Peyer's patch (tissue), 4 donors: ENCODE data around the gene KCP. TPM values are rescaled to one million over a fixed set of nuclear protein-coding genes. Genes with fewer than 3 reads are reported as not detected.

Source experiments
- DNase-seq, 3 donors: peaks; one replicate each; pipeline ENCODE4 v3.0.0-alpha.2; 2017 to 2019
- H3K27ac ChIP-seq, 4 donors: fragments of 200-600 bp; sonication (generic); one replicate each; pipeline ENCODE4 v1.5.1; 2016 to 2019
- H3K27me3 ChIP-seq, 2 donors: fragments of 200-600 bp; sonication (generic); one replicate each; pipeline ENCODE4 v1.5.1; 2019
- H3K36me3 ChIP-seq, 3 donors: fragments of 200-600 bp; sonication (generic); one replicate each; pipeline ENCODE4 v1.5.1; 2016 to 2019
- H3K4me1 ChIP-seq, 4 donors: fragments of 200-600 bp; sonication (generic); one replicate each; pipeline ENCODE4 v1.5.1; 2016 to 2019
- H3K4me3 ChIP-seq, 4 donors: fragments of 200-600 bp; sonication (generic); 1 replicate in 3 of 4; 2 replicates in 1 of 4; pipeline ENCODE4 v1.5.1; 2016 to 2019; ENCODE audit warnings: mild to moderate bottlenecking in 1 of 4
- H3K9me3 ChIP-seq, 4 donors: fragments of 200-600 bp; sonication (generic); one replicate each; pipeline ENCODE4 v1.5.1; 2016 to 2019; ENCODE audit warnings: mild to moderate bottlenecking in 1 of 4
- POLR2A ChIP-seq, 2 donors: fragments of 450-650 bp; IDR thresholded peaks; one replicate each; pipeline ENCODE4 v1.5.1; 2017; ENCODE audit warnings: antibody characterized with exemption in 2 of 2, mild to moderate bottlenecking in 2 of 2, moderate library complexity in 2 of 2
- total RNA-seq, 4 donors: library from RNA; depleted of rRNA; stranded (reverse); fragments of >200 nt; gene quantifications; one replicate each; pipeline ENCODE4 v1.1.0, GENCODE V29; 2016
- TF ChIP-seq, protein P1 (sequence below), 6 experiments: fragments of 450-650 bp in 4 of 6; fragments of 200-600 bp in 2 of 6; sonication (generic) in 1 of 6; IDR thresholded peaks; one replicate each; pipeline ENCODE4 v1.5.1; 2017 to 2019; ENCODE audit warnings: antibody characterized with exemption in 6 of 6, mild to moderate bottlenecking in 3 of 6, moderate library complexity in 1 of 6

The KCP gene
- total RNA-seq, 4 donors from 2014 or later, result 3.3 to 14.1 (median 6.7) TPM

GRCh38 chr7:128861957-128862570 lies 48.4 kb downstream of the KCP start:
- Histone ChIP-seq H3K27me3 (no peaks in the 10 kb centered on the region), H3K4me3 (peak overlapping the region in 3 of 4 donors; percentile 80 to 88 (median 84)), H3K4me1 (peaks cover 0 to 24% (median 0%) of the 10 kb centered on the region in 4 donors), H3K36me3 (peaks cover 0 to 14% (median 0%) of the 10 kb centered on the region in 3 donors), H3K27ac (peak overlapping the region in 3 of 4 donors; percentile 77 to 87 (median 84)), H3K9me3 (no peaks in the 10 kb centered on the region)
- DNase-seq, result no peak
- no peak for TF ChIP-seq POLR2A (IDR thresholded peaks at IDR 0.05)
- TF ChIP-seq, protein P1, sequence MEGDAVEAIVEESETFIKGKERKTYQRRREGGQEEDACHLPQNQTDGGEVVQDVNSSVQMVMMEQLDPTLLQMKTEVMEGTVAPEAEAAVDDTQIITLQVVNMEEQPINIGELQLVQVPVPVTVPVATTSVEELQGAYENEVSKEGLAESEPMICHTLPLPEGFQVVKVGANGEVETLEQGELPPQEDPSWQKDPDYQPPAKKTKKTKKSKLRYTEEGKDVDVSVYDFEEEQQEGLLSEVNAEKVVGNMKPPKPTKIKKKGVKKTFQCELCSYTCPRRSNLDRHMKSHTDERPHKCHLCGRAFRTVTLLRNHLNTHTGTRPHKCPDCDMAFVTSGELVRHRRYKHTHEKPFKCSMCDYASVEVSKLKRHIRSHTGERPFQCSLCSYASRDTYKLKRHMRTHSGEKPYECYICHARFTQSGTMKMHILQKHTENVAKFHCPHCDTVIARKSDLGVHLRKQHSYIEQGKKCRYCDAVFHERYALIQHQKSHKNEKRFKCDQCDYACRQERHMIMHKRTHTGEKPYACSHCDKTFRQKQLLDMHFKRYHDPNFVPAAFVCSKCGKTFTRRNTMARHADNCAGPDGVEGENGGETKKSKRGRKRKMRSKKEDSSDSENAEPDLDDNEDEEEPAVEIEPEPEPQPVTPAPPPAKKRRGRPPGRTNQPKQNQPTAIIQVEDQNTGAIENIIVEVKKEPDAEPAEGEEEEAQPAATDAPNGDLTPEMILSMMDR (IDR thresholded peaks at IDR 0.05), result no peak

GRCh38 chr7:128860158-128861073 lies 50.1 kb downstream of the KCP start:
- Histone ChIP-seq H3K4me3 (no peak overlapping the region), H3K27me3 (no peaks in the 10 kb centered on the region), H3K4me1 (peaks cover 0 to 24% (median 0%) of the 10 kb centered on the region in 4 donors), H3K27ac (peak overlapping the region in 1 of 4 donors; percentile 26), H3K36me3 (peaks cover 0 to 4% (median 0%) of the 10 kb centered on the region in 3 donors), H3K9me3 (no peaks in the 10 kb centered on the region)
- TF ChIP-seq POLR2A (IDR thresholded peaks at IDR 0.05), result no peak
- TF ChIP-seq, protein P1 (IDR thresholded peaks at IDR 0.05), result no peak
- DNase-seq, result no peak

DNA sequence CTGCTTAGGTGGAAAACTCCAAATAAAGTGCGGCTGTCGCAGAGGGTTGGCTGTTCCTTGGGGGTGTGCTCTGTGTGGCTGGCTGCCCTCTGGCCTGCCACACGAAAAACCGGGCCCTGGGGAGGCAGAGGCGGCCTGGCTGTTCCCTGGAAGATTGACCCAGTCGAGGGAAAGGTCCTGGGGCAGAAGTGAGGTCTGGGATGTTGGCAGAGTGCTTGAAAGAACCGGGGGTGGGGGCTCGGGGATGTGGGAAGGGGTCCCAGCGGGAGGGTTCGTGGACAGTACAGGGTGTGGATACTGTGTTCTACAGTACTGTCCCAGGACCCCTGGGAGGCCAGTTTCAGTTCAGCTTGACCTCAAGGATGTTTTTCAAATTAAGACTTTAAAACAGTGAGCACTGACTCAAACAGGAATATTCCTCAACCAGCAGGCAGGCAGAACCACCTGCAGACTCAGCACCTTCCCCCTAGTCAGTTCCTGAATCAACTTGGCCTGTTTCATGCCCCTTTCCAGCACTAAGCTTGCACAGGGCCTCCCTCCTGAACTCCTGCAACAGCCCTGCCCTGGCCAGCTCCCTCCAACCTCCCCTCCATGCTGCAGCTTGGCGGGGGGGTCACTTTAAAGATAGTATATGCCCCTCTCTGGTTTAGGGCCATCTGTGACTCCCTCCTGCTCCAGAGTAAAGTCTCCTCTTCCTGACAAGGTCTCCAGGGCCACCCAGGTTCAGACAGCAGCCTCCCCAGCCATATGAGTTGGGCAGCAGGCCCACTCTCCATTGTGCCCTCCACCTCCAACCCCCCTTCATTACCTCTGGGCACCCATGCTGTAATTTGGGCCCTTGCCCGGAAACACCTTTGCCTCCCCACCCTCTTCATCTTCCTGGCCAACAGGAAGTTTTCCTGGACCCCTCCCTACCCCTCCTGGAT lies 51.0 kb downstream of the KCP start:
- Histone ChIP-seq H3K27ac (peak overlapping the region in 2 of 4 donors; percentile 26 to 55), H3K4me1 (peaks cover 0 to 23% (median 0%) of the 10 kb centered on the region in 4 donors), H3K27me3 (no peaks in the 10 kb centered on the region), H3K9me3 (no peaks in the 10 kb centered on the region), H3K36me3 (no peaks in the 10 kb centered on the region), H3K4me3 (no peak overlapping the region)
- TF ChIP-seq, protein P1 (IDR thresholded peaks at IDR 0.05), result no peak
- no peak for TF ChIP-seq POLR2A (IDR thresholded peaks at IDR 0.05)
- DNase-seq, result no peak

- Histone ChIP-seq H3K36me3 (no peaks in the 10 kb centered on the region), H3K9me3 (no peaks in the 10 kb centered on the region), H3K27ac (peak overlapping the region in 2 of 4 donors; percentile 0 to 39), H3K4me1 (peaks cover 0 to 14% (median 0%) of the 10 kb centered on the region in 4 donors), H3K27me3 (no peaks in the 10 kb centered on the region), H3K4me3 (no peak overlapping the region)
- TF ChIP-seq, protein P1 (IDR thresholded peaks at IDR 0.05), result no peak
- TF ChIP-seq POLR2A (IDR thresholded peaks at IDR 0.05), result no peak
- DNase-seq, result no peak
Measured at GRCh38 chr7:128858380-128859231, 51.9 kb downstream of the KCP start.
